Ovary (tissue), 9 donors: ENCODE measurements around the gene ELAVL3. TPM values are rescaled to one million over a fixed set of nuclear protein-coding genes. Genes with fewer than 3 reads are reported as not detected.
"Not testable (repeated sequence)": the region's sequence is repeated elsewhere in the genome, so short reads cannot be mapped to it uniquely, and the experiment has no call there.

ENCODE experiments used
- DNase-seq, 5 donors: peaks; one replicate each; pipeline ENCODE4 v3.0.0-alpha.2; 2019 to 2020
- H3K27ac ChIP-seq, 2 donors: fragments of 200-600 bp; one replicate each; pipeline versions ENCODE4 v1.5.1 to v1.8.0; 2019 to 2022
- H3K27me3 ChIP-seq: fragments of 200-600 bp; one replicate; pipeline ENCODE4 v1.8.0; 2022
- H3K36me3 ChIP-seq: fragments of 200-600 bp; sonication (generic); one replicate; pipeline ENCODE4 v1.5.1; 2019
- H3K4me1 ChIP-seq: one replicate; pipeline ENCODE4 v1.8.1; 2013; ENCODE audit warnings: mild to moderate bottlenecking, moderate library complexity; ENCODE audit not compliant: insufficient read depth
- H3K4me3 ChIP-seq: fragments of 200-600 bp; sonication (generic); one replicate; pipeline ENCODE4 v1.5.1; 2017
- H3K9me3 ChIP-seq, 2 donors: fragments of 200-600 bp in 1 of 2; sonication (generic) in 1 of 2; one replicate each; pipeline versions ENCODE4 v1.5.1 to v1.8.1; 2013 to 2019; ENCODE audit warnings: mild to moderate bottlenecking in 1 of 2, moderate library complexity in 1 of 2
- EP300 ChIP-seq: sonication (generic); formaldehyde crosslinking; IDR thresholded peaks from one replicate; pipeline ENCODE4 v1.6.1; 2017; ENCODE audit warnings: antibody characterized with exemption
- POLR2A ChIP-seq: fragments of 450-650 bp; IDR thresholded peaks from one replicate; pipeline ENCODE4 v1.6.1; 2017; ENCODE audit warnings: antibody characterized with exemption, mild to moderate bottlenecking, moderate library complexity
- whole genome bisulfite sequencing, 3 donors: extraction: QIAGEN DNeasy Blood & Tissue Kit in 1 of 3; methylation state at CpG; one replicate each; pipeline versions ENCODE4 v1.1.5 to v1.1.7; 2013 to 2017; 5-methylcytosine and 5-hydroxymethylcytosine counted together
- intact Hi-C, 4 donors: fragments of 100-400 bp; cut with DNase I; formaldehyde crosslinking; loops; one replicate each; pipeline versions ENCODE4 v1.11.0 to v1.15.1; 2022 to 2023
- polyA plus RNA-seq, 2 donors: library from polyadenylated mRNA; stranded (reverse); fragments of 200-250 nt in 1 of 2; fragments of 350-450 nt in 1 of 2; fragmentation: Illumina TruSeq in 1 of 2; extraction: RNeasy Lipid Tissue Mini Kit (QIAGEN cat#74804) in 1 of 2; gene quantifications; one replicate each; pipeline ENCODE4 v1.2.3, GENCODE V29; 2013 to 2014
- total RNA-seq, 7 donors: library from RNA; depleted of rRNA in 2 of 7; stranded (reverse); fragments of >200 nt in 2 of 7; fragmentation: NEBNext Ultra II Directional in 3 of 7; extraction: Animal tissue kit (Norgen Biotek cat#: 25700) in 3 of 7; gene quantifications; one replicate each; pipeline versions ENCODE4 v1.1.0 to v1.2.4, GENCODE V29; 2016 to 2023
- TF ChIP-seq, protein P1 (sequence below), 3 donors: fragments of 450-650 bp in 2 of 3; fragments of 200-600 bp in 1 of 3; IDR thresholded peaks; one replicate each; pipeline versions ENCODE4 v1.5.1 to v1.8.0; 2016 to 2022; ENCODE audit warnings: antibody characterized with exemption in 3 of 3, mild to moderate bottlenecking in 1 of 3
- donor health status: DM: no; HTN: no; CAD: no; lungs with moderate emphysema.
- donor health status: DM: no; HTN: no; CAD: no.
- donor health status: Bipolar disorder and iron deficiency.
- donor health status: DM: yes; HTN: yes; CAD: no.
- donor health status: DM: no; HTN: no; CAD: no.
- donor health status: DM: yes; HTN: yes; CAD: no.

The ELAVL3 gene
- total and polyA plus RNA-seq, 9 donors: not detected

GRCh38 chr19:11461453-11461852 is 19.4 kb downstream of the ELAVL3 start:
- WGBS, 3 donors: 35 to 63% (median 37%) methylated on average over 2 of the region's 2 CpGs
- TF ChIP-seq POLR2A: no peak
- no peak for TF ChIP-seq EP300
- TF ChIP-seq, protein P1, sequence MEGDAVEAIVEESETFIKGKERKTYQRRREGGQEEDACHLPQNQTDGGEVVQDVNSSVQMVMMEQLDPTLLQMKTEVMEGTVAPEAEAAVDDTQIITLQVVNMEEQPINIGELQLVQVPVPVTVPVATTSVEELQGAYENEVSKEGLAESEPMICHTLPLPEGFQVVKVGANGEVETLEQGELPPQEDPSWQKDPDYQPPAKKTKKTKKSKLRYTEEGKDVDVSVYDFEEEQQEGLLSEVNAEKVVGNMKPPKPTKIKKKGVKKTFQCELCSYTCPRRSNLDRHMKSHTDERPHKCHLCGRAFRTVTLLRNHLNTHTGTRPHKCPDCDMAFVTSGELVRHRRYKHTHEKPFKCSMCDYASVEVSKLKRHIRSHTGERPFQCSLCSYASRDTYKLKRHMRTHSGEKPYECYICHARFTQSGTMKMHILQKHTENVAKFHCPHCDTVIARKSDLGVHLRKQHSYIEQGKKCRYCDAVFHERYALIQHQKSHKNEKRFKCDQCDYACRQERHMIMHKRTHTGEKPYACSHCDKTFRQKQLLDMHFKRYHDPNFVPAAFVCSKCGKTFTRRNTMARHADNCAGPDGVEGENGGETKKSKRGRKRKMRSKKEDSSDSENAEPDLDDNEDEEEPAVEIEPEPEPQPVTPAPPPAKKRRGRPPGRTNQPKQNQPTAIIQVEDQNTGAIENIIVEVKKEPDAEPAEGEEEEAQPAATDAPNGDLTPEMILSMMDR (IDR thresholded peaks at IDR 0.05): no peak
- H3K27ac ChIP-seq: no peak overlapping the region
- no peaks in the 10 kb centered on the region for H3K4me1 ChIP-seq
- no peaks in the 10 kb centered on the region for H3K36me3 ChIP-seq
- intact Hi-C loops: no loop called here
- no peaks in the 10 kb centered on the region for H3K27me3 ChIP-seq
- DNase-seq: no peak
- no peaks in the 10 kb centered on the region for H3K9me3 ChIP-seq
- no peak overlapping the region for H3K4me3 ChIP-seq

GRCh38 chr19:11460207-11460606 is 20.6 kb downstream of the ELAVL3 start:
- Histone ChIP-seq H3K9me3 (no peaks in the 10 kb centered on the region), H3K27me3 (no peaks in the 10 kb centered on the region), H3K4me1 (no peaks in the 10 kb centered on the region), H3K36me3 (no peaks in the 10 kb centered on the region), H3K27ac (no peak overlapping the region), H3K4me3 (no peak overlapping the region)
- DNase-seq: no peak
- WGBS, 3 donors: 41 to 45% (median 43%) methylated on average over 4 of the region's 4 CpGs
- intact Hi-C loops: no loop called here
- TF ChIP-seq, protein P1 (IDR thresholded peaks at IDR 0.05): no peak
- no peak for TF ChIP-seq EP300
- TF ChIP-seq POLR2A: no peak

GRCh38 chr19:11458912-11459311 is 21.9 kb downstream of the ELAVL3 start:
- 75 to 78% (median 77%) methylated on average over 11 of the region's 11 CpGs for WGBS, 3 donors
- intact Hi-C loops, H3K27me3 ChIP-seq, H3K4me1 ChIP-seq, H3K4me3 ChIP-seq, H3K9me3 ChIP-seq, H3K27ac ChIP-seq, DNase-seq, H3K36me3 ChIP-seq: not testable (repeated sequence)

- Histone ChIP-seq H3K4me3 (no peak overlapping the region), H3K27ac (no peak overlapping the region), H3K9me3 (no peaks in the 10 kb centered on the region), H3K4me1 (no peaks in the 10 kb centered on the region), H3K27me3 (no peaks in the 10 kb centered on the region), H3K36me3 (no peaks in the 10 kb centered on the region)
- no peak for TF ChIP-seq POLR2A
- no peak for TF ChIP-seq EP300
- TF ChIP-seq, protein P1 (IDR thresholded peaks at IDR 0.05): no peak
- WGBS, 3 donors: 78 to 87% (median 80%) methylated on average over 19 of the region's 19 CpGs
- intact Hi-C loops: no loop called here
- no peak for DNase-seq
These were observed 22.5 kb downstream of the ELAVL3 start for GRCh38 chr19:11458236-11458900.

DNA sequence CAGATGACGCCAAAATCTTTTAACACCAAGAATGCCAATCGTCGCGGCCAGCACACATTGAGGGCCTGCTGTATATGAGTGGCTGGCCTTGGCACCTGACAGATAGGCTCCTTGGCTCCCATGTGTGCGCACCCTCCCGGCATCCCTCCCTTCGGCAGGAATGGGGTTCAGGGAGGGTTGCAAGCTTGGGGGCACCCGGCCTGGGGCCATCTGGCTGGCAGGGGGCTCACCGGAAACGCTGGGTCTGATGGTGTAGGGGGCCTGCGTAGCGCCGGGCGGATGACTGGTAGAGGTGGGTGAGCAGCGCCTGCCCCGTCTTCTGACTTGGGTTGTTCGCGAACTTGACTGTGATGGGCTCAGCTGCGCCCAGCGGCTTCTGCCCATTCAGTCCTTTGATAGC is 23.0 kb downstream of the ELAVL3 start:
- no peaks in the 10 kb centered on the region for H3K4me1 ChIP-seq
- H3K36me3 ChIP-seq: no peaks in the 10 kb centered on the region
- DNase-seq: no peak
- H3K27me3 ChIP-seq: no peaks in the 10 kb centered on the region
- no peaks in the 10 kb centered on the region for H3K9me3 ChIP-seq
- TF ChIP-seq, protein P1 (IDR thresholded peaks at IDR 0.05): no peak
- no peak for TF ChIP-seq EP300
- no peak for TF ChIP-seq POLR2A
- intact Hi-C loops: no loop called here
- H3K27ac ChIP-seq: no peak overlapping the region
- H3K4me3 ChIP-seq: no peak overlapping the region
- WGBS, 3 donors: 78 to 90% (median 87%) methylated on average over 20 of the region's 20 CpGs
